A549 (cell line): ENCODE measurements around the gene CBX3. TPM values are rescaled to one million over a fixed set of nuclear protein-coding genes. Genes with fewer than 3 reads are reported as not detected.
A peak's percentile ranks its signal among the peaks of the same experiment; 100 is the strongest.
"Not testable (repeated sequence)": the region's sequence is repeated elsewhere in the genome, so short reads cannot be mapped to it uniquely, and the experiment has no call there.

ENCODE experiments used
- ATAC-seq, 2 experiments: fragments of 200-7000 bp in 1 of 2; fragments of >200 bp in 1 of 2; cut with Nextera tagmentation in 1 of 2; cut with Tn5 transposase in 1 of 2; 3 replicates each; pipeline versions ENCODE4 v1.8.0 to v1.9.1; 2018 to 2020; ENCODE audit warnings: mild to moderate bottlenecking in 1 of 2, moderate library complexity in 1 of 2
- CTCF ChIA-PET: fragments of 300-600 bp; sonication (Branson Sonifier 250); formaldehyde crosslinking; extraction: SDS; loops from one replicate; lab custom pipeline; 2021; ENCODE audit warnings: antibody characterized with exemption, inconsistent platforms; lab: Yijun Ruan, JAX
- POLR2A ChIA-PET: fragments of 350-600 bp; formaldehyde crosslinking; extraction: SDS; loops from one replicate; lab custom pipeline; 2021; ENCODE audit warnings: antibody characterized with exemption, inconsistent platforms; lab: Yijun Ruan, JAX
- DNase-seq, 2 experiments: peaks; one replicate each; pipeline versions ENCODE4 v3.0.0 to v3.0.0-alpha.2; 2011 to 2016; ENCODE audit warnings: low read depth in 1 of 2, low spot score in 1 of 2
- FAIRE-seq: peaks from 2 replicates; lab custom pipeline; 2011; peaks lifted over from hg19 to GRCh38; lab: Jason Lieb, UNC
- H3K27ac ChIP-seq, 2 experiments: fragments of >200 bp; sonication (Bioruptor Twin); formaldehyde crosslinking; 3 replicates each; pipeline ENCODE4 v1.5.1; 2016 to 2017
- H3K4me1 ChIP-seq: fragments of >200 bp; sonication (Bioruptor Twin); formaldehyde crosslinking; 3 replicates; pipeline ENCODE4 v1.6.1; 2016
- H3K4me2 ChIP-seq: fragments of >200 bp; sonication (Bioruptor Twin); formaldehyde crosslinking; 3 replicates; pipeline ENCODE4 v1.6.1; 2016
- H3K4me3 ChIP-seq: fragments of >200 bp; sonication (Bioruptor Twin); formaldehyde crosslinking; 3 replicates; pipeline ENCODE4 v1.5.1; 2016
- H3K9me3 ChIP-seq: fragments of >200 bp; sonication (Bioruptor Twin); formaldehyde crosslinking; 3 replicates; pipeline ENCODE4 v1.6.1; 2016
- CBX2 ChIP-seq: fragments of 200-600 bp; sonication (generic); IDR thresholded peaks from 2 replicates; pipeline ENCODE4 v1.6.1; 2016; ENCODE audit warnings: low read depth, mild to moderate bottlenecking, borderline replicate concordance
- EHF ChIP-seq: fragments of 250-450 bp; sonication (Bioruptor Pico); IDR thresholded peaks from 2 replicates; pipeline ENCODE4 v1.5.0; 2020; ENCODE audit warnings: mild to moderate bottlenecking
- EHMT2 ChIP-seq: fragments of 200-600 bp; sonication (generic); IDR thresholded peaks from 2 replicates; pipeline ENCODE4 v1.6.1; 2016; ENCODE audit warnings: antibody characterized with exemption, low read depth, mild to moderate bottlenecking, moderate library complexity
- EP300 ChIP-seq, 2 experiments: fragments of >200 bp; sonication (Bioruptor Twin); formaldehyde crosslinking; IDR thresholded peaks; 2 replicates in 1 of 2; 3 replicates in 1 of 2; pipeline ENCODE4 v1.6.1; 2016 to 2017
- FOSB ChIP-seq: fragments of 250-450 bp; sonication (Bioruptor Pico); IDR thresholded peaks from 2 replicates; pipeline ENCODE4 v1.5.0; 2020; ENCODE audit warnings: mild to moderate bottlenecking, moderate library complexity
- HDAC2 ChIP-seq: fragments of 200-600 bp; sonication (generic); IDR thresholded peaks from 2 replicates; pipeline ENCODE4 v1.6.1; 2016
- HOXA7 ChIP-seq: fragments of 250-450 bp; sonication (Bioruptor Pico); IDR thresholded peaks from 2 replicates; pipeline ENCODE4 v1.5.0; 2020; ENCODE audit warnings: mild to moderate bottlenecking, moderate library complexity
- HOXB5 ChIP-seq: fragments of 250-450 bp; sonication (Bioruptor Pico); IDR thresholded peaks from 2 replicates; pipeline ENCODE4 v1.5.0; 2020; ENCODE audit warnings: mild to moderate bottlenecking, moderate library complexity
- JUN ChIP-seq, 2 experiments: fragments of >200 bp; sonication (Bioruptor Twin); formaldehyde crosslinking; IDR thresholded peaks; 2 replicates in 1 of 2; 3 replicates in 1 of 2; pipeline ENCODE4 v1.6.1; 2016 to 2017
- MAFK ChIP-seq: fragments of 450-650 bp; IDR thresholded peaks from 2 replicates; pipeline ENCODE4 v1.6.1; 2014; ENCODE audit not compliant: partially characterized antibody
- MAZ ChIP-seq: fragments of 150-350 bp; IDR thresholded peaks from 2 replicates; pipeline ENCODE4 v1.6.1; 2014; ENCODE audit warnings: antibody characterized with exemption, low read depth, low read length, borderline replicate concordance
- NFE2L2 ChIP-seq: fragments of 150-350 bp; conservative IDR thresholded peaks from 2 replicates; pipeline ENCODE4 v1.6.1; 2014; ENCODE audit warnings: low read length
- NR3C1 ChIP-seq: fragments of >200 bp; sonication (Bioruptor Twin); formaldehyde crosslinking; IDR thresholded peaks from 3 replicates; pipeline ENCODE4 v1.6.1; 2017
- RAD21 ChIP-seq, 2 experiments: fragments of >200 bp in 1 of 2; sonication (Bioruptor Twin) in 1 of 2; formaldehyde crosslinking in 1 of 2; IDR thresholded peaks in 1 of 2; conservative IDR thresholded peaks in 1 of 2; 2 replicates in 1 of 2; 3 replicates in 1 of 2; pipeline ENCODE4 v1.6.1; 2012 to 2018; ENCODE audit warnings: inconsistent platforms in 1 of 2
- RARB ChIP-seq: fragments of 250-450 bp; sonication (Bioruptor Pico); IDR thresholded peaks from 2 replicates; pipeline ENCODE4 v1.8.0; 2021; ENCODE audit warnings: mild to moderate bottlenecking, moderate library complexity
- RNF2 ChIP-seq: fragments of 200-600 bp; sonication (generic); IDR thresholded peaks from 2 replicates; pipeline ENCODE4 v1.6.1; 2016; ENCODE audit warnings: low read depth, mild to moderate bottlenecking, antibody characterized with exemption, moderate library complexity, borderline replicate concordance
- SREBF2 ChIP-seq: fragments of 450-650 bp; IDR thresholded peaks from 2 replicates; pipeline ENCODE4 v1.6.1; 2014; ENCODE audit warnings: mild to moderate bottlenecking, moderate library complexity
- TFCP2L1 ChIP-seq: fragments of 250-450 bp; sonication (Bioruptor Pico); IDR thresholded peaks from 2 replicates; pipeline ENCODE4 v1.5.0; 2021; ENCODE audit warnings: mild to moderate bottlenecking
- ZC3H11A ChIP-seq: fragments of 450-650 bp; IDR thresholded peaks from 2 replicates; pipeline ENCODE4 v1.6.1; 2014; ENCODE audit warnings: antibody characterized with exemption, mild to moderate bottlenecking
- WGBS: methylation state at CpG from one replicate; pipeline ENCODE4 v1.1.6; 2017; ENCODE audit errors: missing lambda C conversion rate; 5-methylcytosine and 5-hydroxymethylcytosine counted together
- polyA plus RNA-seq, 4 experiments: library from polyadenylated mRNA; depleted of rRNA in 3 of 4; stranded (reverse); fragments of >200 nt; fragmentation: RNase III in 1 of 4; extraction: RNeasy Plus Mini Kit Qiagen cat#74134 plus additional on column Dnase treatment in 1 of 4; gene quantifications; 2 replicates in 3 of 4; 3 replicates in 1 of 4; pipeline ENCODE4 v1.2.3, GENCODE V29; 2011 to 2017
- TF ChIP-seq, protein P1 (sequence below): fragments of 450-650 bp; IDR thresholded peaks from 2 replicates; pipeline ENCODE4 v1.6.1; 2014; ENCODE audit warnings: antibody characterized with exemption
- TF ChIP-seq, protein P2 (sequence below): IDR thresholded peaks from 2 replicates; pipeline ENCODE4 v1.6.1; 2012; ENCODE audit warnings: low read depth, borderline replicate concordance
- TF ChIP-seq, protein P3 (sequence below): fragments of >200 bp; sonication (Bioruptor Twin); formaldehyde crosslinking; IDR thresholded peaks from 2 replicates; pipeline ENCODE4 v1.6.1; 2016

CBX3 gene
- polyA plus RNA-seq, 2 of the 4 experiments (the other 2 are of a cell fraction): 275 to 288 TPM

DNA sequence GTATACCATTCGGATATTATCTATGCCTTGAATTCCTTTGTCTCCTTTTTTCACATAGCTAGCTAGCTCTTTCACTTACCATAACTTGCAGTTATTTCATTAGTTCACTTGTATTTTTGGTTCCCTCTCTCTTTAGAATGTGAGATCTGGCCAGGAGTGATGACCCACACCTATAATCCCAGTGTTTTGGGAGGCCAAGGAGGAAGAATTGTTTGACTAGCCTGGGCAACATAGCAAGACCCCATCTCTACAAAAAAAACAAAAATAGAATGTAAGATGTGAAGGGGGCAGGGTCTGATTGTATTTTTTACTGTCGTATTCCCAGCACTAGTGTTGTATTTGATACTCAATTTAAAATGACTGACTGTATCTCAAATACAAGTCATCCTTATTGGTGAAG lies 29.9 kb upstream of the CBX3 start:
- POLR2A ChIA-PET: interaction anchor here (0.7 kb wide), 1 partner anchor 20 kb away, joined by 3 read pairs; the partner anchor contains the start of gene NFE2L3
- WGBS: 86% methylated on average over 2 of the region's 2 CpGs
- TF ChIP-seq RNF2 (no peak), ZC3H11A (no peak), CBX2 (no peak), MAFK (no peak)
- ATAC-seq: no peak
- CTCF ChIA-PET: interaction anchor here (1.3 to 1.9 kb wide), 3 partner anchors 10 to 194 kb away, joined by 4 to 6 read pairs (median 6); no protein-coding TSS in a partner anchor
- no peak for FAIRE-seq
- no peak for DNase-seq
- Histone ChIP-seq H3K9me3 (no peaks in the 10 kb centered on the region), H3K4me3 (no peak overlapping the region), H3K4me2 (no peak overlapping the region), H3K4me1 (no peaks in the 10 kb centered on the region), H3K27ac (no peak overlapping the region)

DNA sequence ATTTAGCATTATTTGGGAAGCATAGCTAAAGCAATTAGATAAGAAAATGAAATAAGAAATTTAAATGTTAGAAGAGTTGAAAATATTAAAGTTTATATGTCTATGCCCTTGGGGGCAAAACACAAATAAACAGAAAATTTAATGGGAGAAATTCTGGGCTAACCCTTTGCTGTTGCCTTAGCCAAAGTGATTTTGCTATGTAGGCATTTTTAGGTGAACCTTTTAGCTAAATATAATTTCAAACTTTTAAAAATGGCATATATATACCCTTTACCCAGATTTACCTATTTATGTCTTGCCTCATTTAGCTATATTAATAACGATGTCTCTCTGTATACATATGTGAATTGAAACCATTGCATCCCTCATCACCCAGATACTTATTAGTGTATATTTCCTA lies 29.5 kb upstream of the CBX3 start:
- H3K9me3 ChIP-seq: no peaks in the 10 kb centered on the region
- no peak for DNase-seq
- H3K4me2 ChIP-seq: no peak overlapping the region
- no peak for FAIRE-seq
- ChIA-PET CTCF (interaction anchor here (0.7 to 1.3 kb wide), 3 partner anchors 11 to 93 kb away, joined by 3 to 6 read pairs (median 4); no protein-coding TSS in a partner anchor), POLR2A (interaction anchor here (0.7 kb wide), 1 partner anchor 20 kb away, joined by 3 read pairs; the partner anchor contains the start of gene NFE2L3)
- 96% methylated on average over 1 of the region's 1 CpG for WGBS
- no peaks in the 10 kb centered on the region for H3K4me1 ChIP-seq
- ATAC-seq: no peak
- no peak overlapping the region for H3K27ac ChIP-seq
- TF ChIP-seq, protein P1, sequence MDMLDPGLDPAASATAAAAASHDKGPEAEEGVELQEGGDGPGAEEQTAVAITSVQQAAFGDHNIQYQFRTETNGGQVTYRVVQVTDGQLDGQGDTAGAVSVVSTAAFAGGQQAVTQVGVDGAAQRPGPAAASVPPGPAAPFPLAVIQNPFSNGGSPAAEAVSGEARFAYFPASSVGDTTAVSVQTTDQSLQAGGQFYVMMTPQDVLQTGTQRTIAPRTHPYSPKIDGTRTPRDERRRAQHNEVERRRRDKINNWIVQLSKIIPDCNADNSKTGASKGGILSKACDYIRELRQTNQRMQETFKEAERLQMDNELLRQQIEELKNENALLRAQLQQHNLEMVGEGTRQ: no peak
- no peak for TF ChIP-seq FOSB (CRISPR knock-in tag)
- peak; percentile 78 for TF ChIP-seq MAFK
- TF ChIP-seq TFCP2L1 (CRISPR knock-in tag): no peak
- H3K4me3 ChIP-seq: no peak overlapping the region

DNA sequence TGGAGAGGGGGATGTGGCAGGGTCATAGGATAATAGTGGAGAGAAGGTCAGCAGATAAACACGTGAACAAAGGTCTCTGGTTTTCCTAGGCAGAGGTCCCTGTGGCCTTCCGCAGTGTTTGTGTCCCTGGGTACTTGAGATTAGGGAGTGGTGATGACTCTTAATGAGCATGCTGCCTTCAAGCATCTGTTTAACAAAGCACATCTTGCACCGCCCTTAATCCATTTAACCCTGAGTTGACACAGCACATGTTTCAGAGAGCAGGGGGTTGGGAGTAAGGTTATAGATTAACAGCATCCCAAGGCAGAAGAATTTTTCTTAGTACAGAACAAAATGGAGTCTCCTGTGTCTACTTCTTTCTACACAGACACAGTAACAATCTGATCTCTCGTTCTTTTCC lies 25.6 kb upstream of the CBX3 start:
- DNase-seq, H3K9me3 ChIP-seq, H3K4me2 ChIP-seq, H3K4me1 ChIP-seq, CTCF ChIA-PET, FAIRE-seq, H3K27ac ChIP-seq, H3K4me3 ChIP-seq, POLR2A ChIA-PET, ATAC-seq: not testable (repeated sequence)
- 63% methylated on average over 2 of the region's 4 CpGs for WGBS

DNA sequence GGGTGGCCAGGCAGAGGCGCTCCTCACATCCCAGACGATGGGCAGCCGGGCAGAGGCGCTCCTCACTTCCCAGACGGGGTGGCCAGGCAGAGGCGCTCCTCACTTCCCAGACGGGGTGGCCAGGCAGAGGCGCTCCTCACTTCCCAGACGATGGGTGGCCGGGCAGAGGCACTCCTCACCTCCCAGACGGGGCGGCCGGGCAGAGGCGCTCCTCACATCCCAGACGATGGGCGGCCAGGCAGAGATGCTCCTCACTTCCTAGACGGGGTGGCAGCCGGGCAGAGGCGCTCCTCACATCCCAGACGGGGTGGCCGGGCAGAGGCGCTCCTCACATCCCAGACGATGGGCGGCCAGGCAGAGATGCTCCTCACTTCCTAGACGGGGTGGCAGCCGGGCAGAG lies 24.8 kb upstream of the CBX3 start:
- FAIRE-seq, ATAC-seq, DNase-seq, H3K27ac ChIP-seq, H3K4me2 ChIP-seq, H3K4me1 ChIP-seq, H3K9me3 ChIP-seq, H3K4me3 ChIP-seq, POLR2A ChIA-PET, CTCF ChIA-PET: not testable (repeated sequence)
- WGBS: 98% methylated on average over 11 of the region's 26 CpGs

DNA sequence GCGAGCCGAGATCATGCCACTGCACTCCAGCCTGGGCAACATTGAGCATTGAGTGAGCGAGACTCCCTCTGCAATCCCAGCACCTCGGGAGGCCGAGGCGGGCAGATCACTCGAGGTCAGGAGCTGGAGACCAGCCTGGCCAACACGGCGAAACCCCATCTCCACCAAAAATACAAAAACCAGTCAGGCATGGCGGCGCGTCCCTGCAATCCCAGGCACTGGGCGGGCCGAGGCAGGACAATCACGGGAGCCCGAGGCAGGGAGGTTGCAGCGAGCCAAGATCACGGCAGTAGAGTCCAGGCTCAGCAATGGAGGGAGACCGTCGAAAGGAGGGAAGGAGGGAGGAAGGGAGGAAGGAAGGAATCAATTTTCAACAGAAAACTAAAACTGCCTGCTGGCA lies 24.3 kb upstream of the CBX3 start:
- ATAC-seq, H3K4me2 ChIP-seq, H3K9me3 ChIP-seq, H3K27ac ChIP-seq, POLR2A ChIA-PET, H3K4me3 ChIP-seq, DNase-seq, H3K4me1 ChIP-seq, FAIRE-seq: not testable (repeated sequence)
- CTCF ChIA-PET: interaction anchor here (0.9 kb wide), 1 partner anchor 27 kb away, joined by 3 read pairs; no protein-coding TSS in a partner anchor
- 96% methylated on average over 20 of the region's 20 CpGs for WGBS

DNA sequence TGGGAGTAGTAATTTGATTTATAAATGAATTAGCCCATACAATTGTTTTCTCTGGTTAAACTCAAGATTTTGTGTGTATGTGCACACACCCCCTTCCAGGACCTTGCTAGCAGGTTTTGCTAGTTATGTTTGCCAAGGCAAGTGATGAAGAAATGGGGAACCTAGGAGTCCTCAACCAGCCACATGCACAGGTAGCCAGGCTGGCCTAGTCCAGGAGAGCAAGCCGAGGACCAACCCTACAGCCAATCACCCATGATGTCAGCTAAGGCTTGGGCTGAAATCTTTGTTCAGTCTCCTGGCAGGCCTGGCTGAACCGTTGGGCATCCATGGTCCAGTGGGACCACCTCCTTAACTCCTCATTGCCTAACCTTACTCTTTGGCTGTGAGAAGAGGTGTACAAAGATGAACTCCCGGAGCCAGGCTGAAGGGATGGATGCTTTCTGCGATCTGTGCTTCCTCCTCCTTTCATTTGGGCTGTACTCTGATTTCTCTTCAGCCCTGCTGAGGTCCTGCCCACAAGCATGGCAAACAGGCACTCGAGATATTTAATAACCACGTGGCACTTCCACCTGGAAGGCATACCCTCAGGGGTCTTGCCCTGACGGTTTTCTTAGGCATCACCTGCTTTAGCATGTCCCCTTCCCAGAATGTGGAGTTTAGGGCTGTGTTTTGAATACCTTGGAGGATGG lies 23.1 kb upstream of the CBX3 start:
- Histone ChIP-seq H3K4me3 (no peak overlapping the region), H3K27ac (no peak overlapping the region), H3K9me3 (no peaks in the 10 kb centered on the region), H3K4me2 (no peak overlapping the region), H3K4me1 (peaks cover 19% of the 10 kb centered on the region; the same call in 2 of the 3 replicates)
- 73% methylated on average over 7 of the region's 7 CpGs for WGBS
- TF ChIP-seq EP300 (IDR thresholded peaks at IDR 0.05) (no peak), SREBF2 (no peak), NFE2L2 (no peak), JUN (IDR thresholded peaks at IDR 0.05) (no peak), RAD21 (conservative IDR thresholded peaks at IDR 0.05 in 1 of 2, IDR thresholded peaks at IDR 0.05 in 1 of 2) (no peak), MAZ (no peak), HOXB5 (CRISPR knock-in tag) (no peak), EHMT2 (no peak), HOXA7 (CRISPR knock-in tag) (no peak), EHF (CRISPR knock-in tag) (no peak), HDAC2 (no peak), NR3C1 (no peak), RARB (CRISPR knock-in tag) (no peak)
- TF ChIP-seq, protein P2, sequence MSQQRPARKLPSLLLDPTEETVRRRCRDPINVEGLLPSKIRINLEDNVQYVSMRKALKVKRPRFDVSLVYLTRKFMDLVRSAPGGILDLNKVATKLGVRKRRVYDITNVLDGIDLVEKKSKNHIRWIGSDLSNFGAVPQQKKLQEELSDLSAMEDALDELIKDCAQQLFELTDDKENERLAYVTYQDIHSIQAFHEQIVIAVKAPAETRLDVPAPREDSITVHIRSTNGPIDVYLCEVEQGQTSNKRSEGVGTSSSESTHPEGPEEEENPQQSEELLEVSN: no peak
- TF ChIP-seq, protein P3, sequence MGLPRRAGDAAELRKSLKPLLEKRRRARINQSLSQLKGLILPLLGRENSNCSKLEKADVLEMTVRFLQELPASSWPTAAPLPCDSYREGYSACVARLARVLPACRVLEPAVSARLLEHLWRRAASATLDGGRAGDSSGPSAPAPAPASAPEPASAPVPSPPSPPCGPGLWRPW: no peak
- FAIRE-seq (no peak), DNase-seq (no peak), ATAC-seq (peak; percentile 5 to 15)
- ChIA-PET POLR2A (interaction anchor here (0.6 kb wide), 1 partner anchor 61 kb away, joined by 3 read pairs; no protein-coding TSS in a partner anchor), CTCF (interaction anchor here (0.8 to 5.4 kb wide), 7 partner anchors 20 to 287 kb away, joined by 3 to 39 read pairs (median 3); no protein-coding TSS in a partner anchor)
